RWPE1 (cell line): ENCODE measurements around the gene IFNLR1.

Experiments
- CTCF ChIA-PET: fragments of 350-600 bp; sonication (Branson Sonifier 250); formaldehyde crosslinking; extraction: SDS; loops from one replicate; lab custom pipeline; 2021; lab: Yijun Ruan, JAX
- POLR2A ChIA-PET: fragments of 400-600 bp; formaldehyde crosslinking; extraction: SDS; loops from one replicate; lab custom pipeline; 2020; ENCODE audit warnings: antibody characterized with exemption; ENCODE audit not compliant: low non-redundant PET; lab: Yijun Ruan, JAX
- DNase-seq: peaks from one replicate; pipeline ENCODE4 v3.0.0; 2012; ENCODE audit warnings: low spot score
- H3K27ac ChIP-seq: fragments of 450-650 bp; 2 replicates; pipeline ENCODE4 v1.5.1; 2017
- CTCF ChIP-seq: fragments of 450-650 bp; conservative IDR thresholded peaks from 2 replicates; pipeline ENCODE4 v1.5.1; 2017; ENCODE audit warnings: low read depth, mild to moderate bottlenecking

The IFNLR1 gene

GRCh38 chr1:24195136-24195535, 8.0 kb upstream of the IFNLR1 start:
- POLR2A ChIA-PET, result no interaction called here

GRCh38 chr1:24193046-24193445, 6.0 kb upstream of the IFNLR1 start:
- DNase-seq, result no peak
- ChIA-PET POLR2A (no interaction called here), CTCF (interaction anchor here (1.2 kb wide), 1 partner anchor 9 kb away, joined by 3 read pairs; no protein-coding TSS in a partner anchor)
- TF ChIP-seq CTCF, result no peak
- H3K27ac ChIP-seq, result peak overlapping the region; percentile 17; the same call in 1 of the 2 replicates

More at GRCh38 chr1:24195136-24195535, 8.0 kb upstream of the IFNLR1 start:
- no peak for TF ChIP-seq CTCF
- no peak for DNase-seq
- H3K27ac ChIP-seq, result peak overlapping the region; percentile 95
- CTCF ChIA-PET, result interaction anchor here (0.6 to 4.7 kb wide), 4 partner anchors 9 to 196 kb away, joined by 3 to 28 read pairs (median 6); no protein-coding TSS in a partner anchor

- ChIA-PET CTCF (interaction anchor here (0.6 kb wide), 2 partner anchors 9 to 81 kb away, joined by 3 read pairs; no protein-coding TSS in a partner anchor), POLR2A (no interaction called here)
- no peak for TF ChIP-seq CTCF
- DNase-seq, result peak; percentile 82
- H3K27ac ChIP-seq, result peak overlapping the region; percentile 68
Observed at GRCh38 chr1:24191860-24192259, 4.8 kb upstream of the IFNLR1 start.

- no peak for TF ChIP-seq CTCF
- POLR2A ChIA-PET, result no interaction called here
- CTCF ChIA-PET, result interaction anchor here (0.6 kb wide), 2 partner anchors 8 to 10 kb away, joined by 3 read pairs; no protein-coding TSS in a partner anchor
- peak overlapping the region; percentile 51 for H3K27ac ChIP-seq
- DNase-seq, result no peak
Observed at GRCh38 chr1:24190983-24191461, 3.9 kb upstream of the IFNLR1 start.

- ChIA-PET POLR2A (no interaction called here), CTCF (interaction anchor here (1.2 kb wide), 2 partner anchors 202 to 398 kb away, joined by 3 to 6 read pairs; no protein-coding TSS in a partner anchor)
- DNase-seq, result no peak
- no peak for TF ChIP-seq CTCF
- H3K27ac ChIP-seq, result no peak overlapping the region
Observed at GRCh38 chr1:24189528-24189927, 2.4 kb upstream of the IFNLR1 start.

GRCh38 chr1:24186711-24186992, 437 bp downstream of the IFNLR1 start:
- POLR2A ChIA-PET, result interaction anchor here (0.5 to 1.1 kb wide), 2 partner anchors 22 to 36 kb away, joined by 3 to 7 read pairs; no protein-coding TSS in a partner anchor
- peak overlapping the region; percentile 77 for H3K27ac ChIP-seq
- TF ChIP-seq CTCF, result no peak
- DNase-seq, result no peak
- CTCF ChIA-PET, result interaction anchor here (0.6 to 2.1 kb wide), 5 partner anchors 8 to 332 kb away, joined by 3 to 10 read pairs (median 4); no protein-coding TSS in a partner anchor
